ENCODE results near the gene TEF. TPM values are rescaled to one million over a fixed set of nuclear protein-coding genes. Genes with fewer than 3 reads are reported as not detected.

TEF gene
- total RNA-seq, 1 donor: 8.6 TPM

DNA sequence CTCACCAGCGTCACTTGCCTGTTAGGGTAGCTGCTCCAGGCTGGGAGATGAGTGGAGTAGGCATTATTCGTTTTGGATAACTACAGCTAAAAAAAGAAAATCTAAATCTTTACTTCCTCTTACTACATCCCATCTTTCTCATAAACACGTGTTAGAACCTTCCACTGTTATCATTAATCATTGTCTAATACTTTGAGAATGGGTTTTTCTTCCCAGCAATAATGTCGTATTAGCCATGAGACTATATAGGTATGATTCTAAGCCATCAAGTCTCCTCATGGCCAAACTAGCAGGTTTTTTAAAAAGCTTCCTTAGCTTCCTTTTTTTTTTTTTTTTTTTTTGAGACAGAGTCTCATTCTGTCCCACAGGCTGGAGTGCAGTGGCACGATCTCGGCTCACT is 3.9 kb upstream of the TEF start:
- TF ChIP-seq CTCF (IDR thresholded peaks at IDR 0.05; ENCODE audit: insufficient read depth, low read depth, low read length): no peak
- H3K4me3 ChIP-seq (ENCODE audit: low read depth, low read length): no peak overlapping the region
- DNase-seq (ENCODE audit: low read depth): no peak

GRCh38 chr22:41380993-41381328 is 781 bp upstream of the TEF start:
- TF ChIP-seq CTCF (IDR thresholded peaks at IDR 0.05; ENCODE audit: insufficient read depth, low read depth, low read length): no peak

DNA sequence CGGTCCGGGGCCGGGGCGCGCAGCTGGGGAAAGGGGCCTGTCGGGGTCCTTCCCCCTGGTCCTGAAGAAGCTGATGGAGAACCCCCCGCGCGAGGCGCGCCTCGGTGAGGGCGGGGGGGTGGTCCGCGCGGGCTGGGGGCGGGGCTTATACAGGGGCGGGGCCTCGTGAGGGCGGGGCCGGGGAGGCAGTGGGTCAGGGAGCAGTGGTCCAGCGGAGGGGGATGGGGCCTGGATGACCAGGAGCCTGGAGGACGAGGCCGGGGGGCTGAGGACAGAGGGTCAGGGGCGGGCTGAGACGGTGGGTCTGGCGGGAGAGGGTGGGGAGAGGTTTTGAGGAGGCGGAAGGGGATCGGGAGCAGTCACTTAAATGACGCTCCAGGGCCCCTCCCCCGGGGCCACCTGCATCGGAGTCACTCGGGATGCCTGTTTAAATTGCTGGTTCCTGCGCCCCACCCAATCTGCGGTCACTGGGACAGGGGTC is 396 bp downstream of the TEF start:
- peak; percentile 63 for DNase-seq (ENCODE audit: low read depth)
- H3K4me3 ChIP-seq (ENCODE audit: low read depth, low read length): peak overlapping the region; percentile 66
- no peak for TF ChIP-seq CTCF (IDR thresholded peaks at IDR 0.05; ENCODE audit: insufficient read depth, low read depth, low read length)

More at GRCh38 chr22:41380993-41381328, 781 bp upstream of the TEF start:
- peak overlapping the region; percentile 64 for H3K4me3 ChIP-seq (ENCODE audit: low read depth, low read length)
- peak; percentile 97 for DNase-seq (ENCODE audit: low read depth)

GRCh38 chr22:41382610-41383009 is 868 bp downstream of the TEF start:
- no peak for DNase-seq (ENCODE audit: low read depth)
- H3K4me3 ChIP-seq (ENCODE audit: low read depth, low read length): peak overlapping the region; percentile 66

DNA sequence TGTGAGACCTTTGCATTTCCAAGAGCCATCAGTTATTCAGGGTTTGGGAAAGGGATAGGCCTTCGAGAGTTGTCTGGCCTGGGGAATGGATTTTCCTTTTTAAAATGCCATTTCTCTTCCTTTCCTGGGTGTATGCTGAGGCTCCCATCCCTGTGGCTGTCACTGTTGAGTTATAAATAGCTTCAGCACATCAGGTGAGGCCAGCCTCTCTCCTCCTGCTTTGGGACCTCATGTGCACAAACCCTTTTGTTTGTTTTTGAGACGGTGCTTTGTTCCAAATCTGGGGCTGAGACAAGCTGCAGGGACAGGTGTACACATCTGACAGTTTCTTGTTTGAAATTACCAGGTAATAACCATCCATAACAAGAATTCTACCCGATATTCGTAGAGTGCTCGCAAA is 1.3 kb downstream of the TEF start:
- TF ChIP-seq CTCF (IDR thresholded peaks at IDR 0.05; ENCODE audit: insufficient read depth, low read depth, low read length): no peak
- DNase-seq (ENCODE audit: low read depth): no peak
- H3K4me3 ChIP-seq (ENCODE audit: low read depth, low read length): peak overlapping the region; percentile 66

More at GRCh38 chr22:41382610-41383009, 868 bp downstream of the TEF start:
- TF ChIP-seq CTCF (IDR thresholded peaks at IDR 0.05; ENCODE audit: insufficient read depth, low read depth, low read length): no peak

DNA sequence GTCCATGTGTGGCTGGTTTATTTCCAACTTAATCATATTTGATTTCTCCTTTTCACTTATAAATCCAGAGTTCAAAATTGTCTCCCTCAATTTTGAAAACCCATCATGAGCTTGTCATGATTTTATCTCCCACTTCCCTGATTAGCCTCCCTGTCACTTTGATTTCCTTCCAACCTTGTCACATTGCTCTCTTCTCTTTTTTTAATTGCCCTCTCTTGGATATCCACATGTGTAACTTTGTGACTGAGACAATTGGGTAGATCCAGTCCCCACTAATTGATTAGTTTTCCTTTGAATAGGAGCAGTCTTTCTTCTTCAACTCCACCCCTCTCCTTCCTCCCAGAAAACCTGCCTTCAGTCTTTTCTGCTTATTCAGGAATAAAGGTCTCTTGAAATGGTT is 2.4 kb downstream of the TEF start:
- no peak for DNase-seq (ENCODE audit: low read depth)
- no peak overlapping the region for H3K4me3 ChIP-seq (ENCODE audit: low read depth, low read length)
- no peak for TF ChIP-seq CTCF (IDR thresholded peaks at IDR 0.05; ENCODE audit: insufficient read depth, low read depth, low read length)

DNA sequence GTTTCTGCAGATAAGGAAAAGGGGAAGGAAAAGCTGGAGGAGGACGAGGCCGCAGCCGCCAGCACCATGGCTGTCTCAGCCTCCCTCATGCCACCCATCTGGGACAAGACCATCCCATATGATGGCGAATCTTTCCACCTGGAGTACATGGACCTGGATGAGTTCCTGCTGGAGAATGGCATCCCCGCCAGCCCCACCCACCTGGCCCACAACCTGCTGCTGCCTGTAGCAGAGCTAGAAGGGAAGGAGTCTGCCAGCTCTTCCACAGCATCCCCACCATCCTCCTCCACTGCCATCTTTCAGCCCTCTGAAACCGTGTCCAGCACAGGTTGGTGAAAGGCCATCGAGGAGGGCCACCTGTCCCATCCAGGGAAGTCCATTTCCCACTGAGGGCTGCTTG is 5.6 kb downstream of the TEF start:
- H3K4me3 ChIP-seq (ENCODE audit: low read depth, low read length): no peak overlapping the region
- no peak for TF ChIP-seq CTCF (IDR thresholded peaks at IDR 0.05; ENCODE audit: insufficient read depth, low read depth, low read length)
- no peak for DNase-seq (ENCODE audit: low read depth)
